ENCODE data around the gene PLEKHG4B.

- no peak for TF ChIP-seq ZFX (IDR thresholded peaks at IDR 0.05)
- TF ChIP-seq, protein P1, sequence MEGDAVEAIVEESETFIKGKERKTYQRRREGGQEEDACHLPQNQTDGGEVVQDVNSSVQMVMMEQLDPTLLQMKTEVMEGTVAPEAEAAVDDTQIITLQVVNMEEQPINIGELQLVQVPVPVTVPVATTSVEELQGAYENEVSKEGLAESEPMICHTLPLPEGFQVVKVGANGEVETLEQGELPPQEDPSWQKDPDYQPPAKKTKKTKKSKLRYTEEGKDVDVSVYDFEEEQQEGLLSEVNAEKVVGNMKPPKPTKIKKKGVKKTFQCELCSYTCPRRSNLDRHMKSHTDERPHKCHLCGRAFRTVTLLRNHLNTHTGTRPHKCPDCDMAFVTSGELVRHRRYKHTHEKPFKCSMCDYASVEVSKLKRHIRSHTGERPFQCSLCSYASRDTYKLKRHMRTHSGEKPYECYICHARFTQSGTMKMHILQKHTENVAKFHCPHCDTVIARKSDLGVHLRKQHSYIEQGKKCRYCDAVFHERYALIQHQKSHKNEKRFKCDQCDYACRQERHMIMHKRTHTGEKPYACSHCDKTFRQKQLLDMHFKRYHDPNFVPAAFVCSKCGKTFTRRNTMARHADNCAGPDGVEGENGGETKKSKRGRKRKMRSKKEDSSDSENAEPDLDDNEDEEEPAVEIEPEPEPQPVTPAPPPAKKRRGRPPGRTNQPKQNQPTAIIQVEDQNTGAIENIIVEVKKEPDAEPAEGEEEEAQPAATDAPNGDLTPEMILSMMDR (conservative IDR thresholded peaks at IDR 0.05), result no peak
Measured at GRCh38 chr5:199197-199949, 107.4 kb downstream of the PLEKHG4B start.
